Natural killer cell treated with Interleukin-12 subunit alpha and Interleukin-12 subunit beta and Interleukin-15 and Interleukin-18, amount 100 ng/mL, for 72 hours (primary cell): ENCODE results near the gene STPG2. TPM values are rescaled to one million over a fixed set of nuclear protein-coding genes. Genes with fewer than 3 reads are reported as not detected.

Experiments used
- ATAC-seq, 2 donors: fragments of 150-1000 bp; cut with Tn5 transposase in 1 of 2; sonication (Bioruptor Pico), chemical (Tn5 transposase) in 1 of 2; 2 replicates each; pipeline ENCODE4 v1.10.0; 2021
- DNase-seq: peaks from one replicate; pipeline ENCODE4 v3.0.0; 2022; ENCODE audit warnings: low spot score
- H3K27ac Mint-ChIP-seq, 2 donors: 1 replicate in 1 of 2; 2 replicates in 1 of 2; pipeline ENCODE4 v1.8.0; 2022; ENCODE audit warnings: mixed read lengths in 2 of 2, mild to moderate bottlenecking in 1 of 2, moderate library complexity in 1 of 2
- H3K27me3 Mint-ChIP-seq, 2 donors: 1 replicate in 1 of 2; 2 replicates in 1 of 2; pipeline ENCODE4 v1.8.0; 2022; ENCODE audit warnings: mixed read lengths in 2 of 2
- H3K36me3 Mint-ChIP-seq: one replicate; pipeline ENCODE4 v1.8.0; 2022; ENCODE audit warnings: mixed read lengths
- H3K4me1 Mint-ChIP-seq, 2 donors: 1 replicate in 1 of 2; 2 replicates in 1 of 2; pipeline ENCODE4 v1.8.0; 2022; ENCODE audit warnings: low read depth in 2 of 2, mixed read lengths in 2 of 2, mild to moderate bottlenecking in 1 of 2
- H3K4me3 Mint-ChIP-seq: one replicate; pipeline ENCODE4 v1.8.0; 2022; ENCODE audit warnings: mixed read lengths
- H3K9me3 Mint-ChIP-seq: 2 replicates; pipeline ENCODE4 v1.8.0; 2022; ENCODE audit warnings: mixed read lengths
- total RNA-seq, 2 donors: library from RNA; stranded (reverse); gene quantifications; one replicate each; pipeline ENCODE4 v1.2.3, GENCODE V29; 2022

STPG2 gene
- total RNA-seq, 2 donors from 2014 or later, result not detected

DNA sequence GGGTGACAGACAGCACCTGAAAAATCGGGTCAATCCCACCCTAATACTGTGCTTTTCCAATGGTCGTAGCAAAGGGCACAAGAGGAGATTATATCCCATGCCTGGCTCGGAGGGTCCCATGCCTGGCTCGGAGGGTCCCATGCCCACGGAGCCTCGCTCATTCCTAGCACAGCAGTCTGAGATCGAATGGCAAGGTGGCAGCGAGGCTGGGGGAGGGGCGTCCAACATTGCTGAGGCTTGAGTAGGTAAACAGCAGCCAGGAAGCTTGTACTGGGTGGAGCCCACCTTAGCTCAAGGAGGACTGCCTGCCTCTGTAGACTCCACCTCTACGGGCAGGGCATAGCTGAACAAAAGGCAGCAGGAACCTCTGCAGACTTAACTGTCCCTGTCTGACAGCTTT, 365.1 kb downstream of the STPG2 start:
- H3K9me3 Mint-ChIP-seq, result peaks cover 11% of the 10 kb centered on the region
- ATAC-seq (no peak), DNase-seq (no peak)
- H3K27me3 Mint-ChIP-seq, result no peaks in the 10 kb centered on the region
- H3K36me3 Mint-ChIP-seq, result no peaks in the 10 kb centered on the region
- no peaks in the 10 kb centered on the region for H3K4me1 Mint-ChIP-seq
- no peak overlapping the region for H3K4me3 Mint-ChIP-seq
- no peak overlapping the region for H3K27ac Mint-ChIP-seq

DNA sequence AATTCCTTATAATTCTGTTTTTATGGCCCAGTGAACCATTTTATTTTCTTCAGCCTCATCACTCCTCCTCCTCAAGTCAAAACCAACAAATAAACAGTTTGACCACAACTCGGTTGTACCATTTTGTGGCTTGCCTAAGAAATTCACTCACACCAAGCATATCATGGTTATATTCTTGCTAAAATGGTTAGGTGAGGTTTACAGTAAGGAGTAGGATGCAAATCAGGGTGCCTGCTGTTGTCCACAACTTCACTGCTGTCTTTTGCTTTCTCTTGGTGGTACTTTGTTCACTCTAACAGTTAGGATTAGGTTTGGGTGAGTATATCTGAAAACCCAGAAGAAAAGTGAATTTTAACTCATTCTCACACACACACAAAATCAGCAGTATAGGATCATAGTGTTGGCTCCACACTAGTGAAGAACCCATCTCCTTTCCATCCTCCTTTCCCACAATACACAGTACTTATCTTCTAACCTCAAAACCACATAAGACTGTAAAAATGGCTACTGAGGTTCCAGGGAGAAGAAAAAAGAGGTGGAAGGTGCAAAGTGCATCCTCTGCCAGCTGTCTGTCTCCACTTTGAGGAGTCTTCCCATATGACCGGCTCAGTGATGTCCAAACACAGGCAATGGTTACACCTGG, 368.8 kb downstream of the STPG2 start:
- no peak for ATAC-seq
- Mint-ChIP-seq H3K36me3 (no peaks in the 10 kb centered on the region), H3K27me3 (no peaks in the 10 kb centered on the region), H3K27ac (no peak overlapping the region), H3K9me3 (peaks cover 13% of the 10 kb centered on the region), H3K4me1 (no peaks in the 10 kb centered on the region), H3K4me3 (no peak overlapping the region)
- DNase-seq, result no peak

DNA sequence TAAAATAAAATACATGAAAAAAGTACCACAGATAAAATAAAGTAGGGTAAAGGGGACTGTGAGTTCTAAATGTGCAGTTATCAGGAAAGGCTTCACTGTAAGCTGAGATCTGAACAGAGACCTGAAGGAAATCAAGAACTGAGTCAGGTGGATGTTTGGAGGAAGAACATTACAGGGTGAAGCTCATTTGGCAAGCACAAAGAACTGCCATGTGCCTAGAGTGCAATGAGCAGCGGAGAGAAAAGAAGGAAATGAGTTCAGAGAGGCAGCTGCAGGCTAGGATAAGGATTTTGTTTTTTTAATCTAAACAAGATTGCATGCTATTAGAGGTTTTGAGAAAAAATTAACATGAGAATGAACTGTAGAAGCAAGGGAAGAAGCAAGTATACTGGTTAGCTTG, 373.1 kb downstream of the STPG2 start:
- ATAC-seq, result no peak
- H3K4me3 Mint-ChIP-seq, result no peak overlapping the region
- DNase-seq, result no peak
- H3K36me3 Mint-ChIP-seq, result no peaks in the 10 kb centered on the region
- peaks cover 13% of the 10 kb centered on the region for H3K9me3 Mint-ChIP-seq
- H3K4me1 Mint-ChIP-seq, result no peaks in the 10 kb centered on the region
- no peak overlapping the region for H3K27ac Mint-ChIP-seq
- no peaks in the 10 kb centered on the region for H3K27me3 Mint-ChIP-seq

GRCh38 chr4:97762115-97762512, 381.2 kb downstream of the STPG2 start:
- ATAC-seq (no peak), DNase-seq (no peak)
- no peak overlapping the region for H3K27ac Mint-ChIP-seq
- no peak overlapping the region for H3K4me3 Mint-ChIP-seq
- H3K36me3 Mint-ChIP-seq, result peaks cover 3% of the 10 kb centered on the region
- H3K9me3 Mint-ChIP-seq, result peaks cover 18% of the 10 kb centered on the region
- no peaks in the 10 kb centered on the region for H3K27me3 Mint-ChIP-seq
- H3K4me1 Mint-ChIP-seq, result no peaks in the 10 kb centered on the region

DNA sequence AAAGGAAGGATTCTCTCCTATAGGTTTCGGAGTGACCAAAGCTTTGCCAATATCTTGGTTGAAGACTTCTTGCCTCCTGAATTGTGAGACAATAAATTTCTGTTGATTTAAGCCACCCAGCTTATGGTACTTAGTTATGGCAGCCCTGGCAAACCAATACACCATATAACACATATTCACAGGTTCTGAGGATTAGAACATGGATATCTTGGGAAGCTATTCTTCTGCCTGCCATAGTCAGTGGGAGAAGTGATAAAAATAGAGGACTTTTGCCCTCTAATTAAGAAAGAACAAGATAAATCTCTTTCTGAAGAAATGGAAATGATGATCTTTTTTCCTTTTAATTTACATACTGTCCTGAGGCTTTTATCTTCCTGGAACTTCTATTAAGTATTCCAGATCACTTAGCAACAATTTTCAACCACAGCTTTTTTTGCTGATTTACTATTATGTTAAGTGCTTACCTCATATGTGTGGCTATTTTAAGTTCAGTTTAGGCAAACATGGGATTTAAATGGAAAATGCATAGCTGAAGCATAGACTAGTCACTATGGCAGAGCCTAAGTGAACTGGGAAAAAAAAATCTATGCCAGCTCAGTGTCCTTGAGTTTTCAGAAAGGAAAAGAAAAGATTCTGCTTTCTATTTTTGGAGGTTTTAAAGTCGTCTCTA, 381.7 kb downstream of the STPG2 start:
- peaks cover 23% of the 10 kb centered on the region for H3K9me3 Mint-ChIP-seq
- H3K27me3 Mint-ChIP-seq, result no peaks in the 10 kb centered on the region
- no peak overlapping the region for H3K27ac Mint-ChIP-seq
- H3K36me3 Mint-ChIP-seq, result peaks cover 4% of the 10 kb centered on the region
- H3K4me3 Mint-ChIP-seq, result no peak overlapping the region
- DNase-seq, result no peak
- no peaks in the 10 kb centered on the region for H3K4me1 Mint-ChIP-seq
- no peak for ATAC-seq

DNA sequence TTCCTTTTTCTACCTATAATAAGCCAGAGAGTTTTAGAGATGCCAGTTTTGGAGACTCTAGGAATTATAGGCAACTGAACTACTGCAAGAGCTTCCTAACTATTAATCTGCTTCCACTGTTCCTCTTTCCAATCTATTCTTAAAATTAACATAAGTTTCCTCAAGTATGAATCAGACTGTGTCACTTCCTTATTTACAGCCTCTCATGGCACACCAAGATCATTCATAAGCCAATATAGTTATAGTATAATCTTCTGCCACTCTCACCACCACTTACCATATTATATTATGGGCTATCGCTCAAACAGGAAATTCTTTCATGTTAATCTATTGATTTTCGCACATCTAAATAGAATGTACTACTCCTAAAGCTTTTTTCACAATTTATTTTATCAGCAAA, 383.5 kb downstream of the STPG2 start:
- H3K27me3 Mint-ChIP-seq, result no peaks in the 10 kb centered on the region
- peaks cover 4% of the 10 kb centered on the region for H3K36me3 Mint-ChIP-seq
- no peak for DNase-seq
- H3K4me1 Mint-ChIP-seq, result no peaks in the 10 kb centered on the region
- H3K9me3 Mint-ChIP-seq, result peaks cover 23% of the 10 kb centered on the region
- no peak overlapping the region for H3K27ac Mint-ChIP-seq
- no peak for ATAC-seq
- H3K4me3 Mint-ChIP-seq, result no peak overlapping the region

DNA sequence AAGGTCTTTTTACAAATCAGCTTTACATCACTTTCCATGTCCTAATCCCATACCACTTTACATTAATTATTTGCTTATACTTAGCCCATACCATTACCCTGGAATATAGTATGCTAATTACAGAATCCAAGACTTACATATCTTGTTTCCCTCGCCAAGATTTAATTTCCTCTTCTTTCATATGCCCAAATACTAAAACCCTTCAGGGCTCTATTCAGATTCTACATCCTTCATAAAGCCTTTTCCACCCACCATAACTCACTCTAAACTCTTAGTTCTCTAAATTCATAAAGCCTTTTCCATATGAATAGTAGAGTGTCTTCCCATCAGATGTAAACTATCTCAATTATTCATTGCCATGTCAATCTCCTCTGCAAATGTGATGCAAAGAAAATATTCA, 390.7 kb downstream of the STPG2 start:
- peaks cover 22% of the 10 kb centered on the region for H3K9me3 Mint-ChIP-seq
- no peak overlapping the region for H3K4me3 Mint-ChIP-seq
- H3K27me3 Mint-ChIP-seq, result no peaks in the 10 kb centered on the region
- ATAC-seq, result no peak
- H3K36me3 Mint-ChIP-seq, result peaks cover 4% of the 10 kb centered on the region
- no peak overlapping the region for H3K27ac Mint-ChIP-seq
- no peak for DNase-seq
- no peaks in the 10 kb centered on the region for H3K4me1 Mint-ChIP-seq

DNA sequence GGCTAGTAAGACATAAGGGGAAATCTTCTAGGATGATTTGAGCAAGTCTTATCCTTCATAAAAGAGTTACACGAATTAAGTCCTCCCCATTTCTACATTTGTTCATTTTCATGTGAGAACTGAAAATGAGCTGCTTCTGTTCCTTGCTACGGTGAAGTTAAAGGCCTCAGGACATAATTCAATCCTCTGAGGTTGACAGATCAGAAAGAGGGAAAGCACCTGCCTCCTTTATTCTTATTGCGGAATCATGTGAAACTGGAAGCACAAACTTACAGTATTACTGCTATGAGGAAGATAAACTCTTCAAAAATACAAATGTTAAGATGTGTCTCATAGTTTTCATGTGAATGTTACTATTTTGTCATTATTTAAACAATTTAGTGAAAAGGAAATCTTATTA, 395.3 kb downstream of the STPG2 start:
- H3K27me3 Mint-ChIP-seq, result no peaks in the 10 kb centered on the region
- ATAC-seq (no peak), DNase-seq (no peak)
- no peak overlapping the region for H3K4me3 Mint-ChIP-seq
- no peak overlapping the region for H3K27ac Mint-ChIP-seq
- no peaks in the 10 kb centered on the region for H3K36me3 Mint-ChIP-seq
- peaks cover 10% of the 10 kb centered on the region for H3K9me3 Mint-ChIP-seq
- H3K4me1 Mint-ChIP-seq, result no peaks in the 10 kb centered on the region

DNA sequence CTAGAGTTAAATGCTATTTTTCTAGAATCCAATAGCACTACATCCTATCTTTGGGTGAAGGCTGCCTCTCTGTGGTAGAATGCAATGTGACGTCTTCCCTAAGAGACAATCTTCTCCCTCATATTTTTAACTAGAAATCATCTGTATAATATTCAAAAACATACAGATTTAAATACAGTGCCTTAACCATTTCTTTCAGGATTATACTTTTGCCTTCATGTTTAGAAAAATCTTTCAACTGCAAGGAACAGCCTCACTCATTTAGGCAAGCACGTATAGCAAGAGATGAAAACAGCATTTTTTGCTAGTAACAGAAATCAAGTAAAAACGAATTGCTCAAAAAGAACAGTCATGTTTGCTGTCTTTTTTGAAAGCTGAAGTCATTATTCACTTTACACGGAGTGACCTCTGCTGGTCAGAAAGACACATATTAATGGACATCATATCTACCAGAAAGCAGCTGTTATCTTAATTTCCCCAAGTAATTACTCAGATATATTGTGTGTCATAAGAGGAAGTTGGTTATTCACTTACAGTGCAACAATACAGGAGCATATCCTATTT, 422.3 kb downstream of the STPG2 start:
- Mint-ChIP-seq H3K4me1 (no peaks in the 10 kb centered on the region), H3K27ac (no peak overlapping the region), H3K36me3 (no peaks in the 10 kb centered on the region), H3K27me3 (no peaks in the 10 kb centered on the region), H3K4me3 (no peak overlapping the region), H3K9me3 (peaks cover 3% of the 10 kb centered on the region)
- ATAC-seq (no peak), DNase-seq (no peak)

DNA sequence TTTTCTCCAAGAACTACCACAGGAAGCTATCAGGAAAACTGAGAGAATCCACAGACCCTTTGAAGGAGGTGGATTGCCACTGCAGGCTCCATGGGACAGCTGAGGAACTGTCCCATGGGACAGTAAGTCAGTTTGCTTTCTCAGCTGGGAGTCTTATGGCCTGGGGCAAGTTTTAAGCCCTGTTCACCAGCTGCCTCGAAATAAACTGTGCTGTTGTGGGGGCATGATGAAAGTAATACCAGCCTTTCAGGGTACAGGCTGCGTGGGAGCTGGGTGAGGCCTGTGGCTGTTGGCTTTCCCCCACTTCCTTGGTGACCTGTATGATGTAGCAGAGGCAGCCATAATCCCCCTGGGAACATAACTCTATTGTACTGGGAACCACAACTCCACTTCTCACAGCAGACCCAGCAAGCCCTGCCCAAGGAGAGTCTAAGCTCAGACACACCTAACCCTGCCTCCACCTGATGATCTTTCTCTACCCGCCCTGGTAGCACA, 452.1 kb downstream of the STPG2 start:
- Mint-ChIP-seq H3K27me3 (no peaks in the 10 kb centered on the region), H3K4me3 (no peak overlapping the region), H3K4me1 (no peaks in the 10 kb centered on the region), H3K9me3 (peaks cover 14% of the 10 kb centered on the region), H3K27ac (no peak overlapping the region), H3K36me3 (peaks cover 21% of the 10 kb centered on the region)
- ATAC-seq, result no peak
- no peak for DNase-seq

- DNase-seq, result no peak
- Mint-ChIP-seq H3K4me1 (no peaks in the 10 kb centered on the region), H3K27me3 (no peaks in the 10 kb centered on the region), H3K36me3 (peaks cover 4% of the 10 kb centered on the region), H3K9me3 (peaks cover 19% of the 10 kb centered on the region), H3K4me3 (no peak overlapping the region), H3K27ac (no peak overlapping the region)
- no peak for ATAC-seq
These were observed 472.5 kb downstream of the STPG2 start for GRCh38 chr4:97670703-97671269.

DNA sequence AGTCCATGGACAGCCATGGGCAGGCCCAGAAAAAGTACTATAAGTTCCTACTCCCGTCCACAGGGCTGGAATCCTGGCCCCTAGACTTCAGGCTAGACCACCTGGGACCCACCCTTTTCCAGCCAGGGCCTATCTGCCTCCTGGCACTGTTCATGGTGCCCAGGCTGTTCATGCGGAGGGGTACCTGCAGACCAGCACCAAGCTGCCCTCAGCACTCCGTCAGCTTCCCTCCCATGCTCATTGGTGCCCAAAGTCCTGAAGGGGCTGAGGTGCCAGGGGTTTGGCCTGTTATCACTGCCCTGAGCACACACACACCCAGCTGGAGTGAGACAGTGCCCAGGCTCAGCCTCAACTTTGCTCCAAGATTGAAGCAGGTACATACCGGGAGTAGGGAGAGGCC, 477.7 kb downstream of the STPG2 start:
- Mint-ChIP-seq H3K36me3 (peaks cover 4% of the 10 kb centered on the region), H3K4me3 (no peak overlapping the region), H3K9me3 (peaks cover 12% of the 10 kb centered on the region), H3K27me3 (no peaks in the 10 kb centered on the region), H3K4me1 (no peaks in the 10 kb centered on the region), H3K27ac (no peak overlapping the region)
- ATAC-seq, result no peak
- no peak for DNase-seq

GRCh38 chr4:97664741-97665140, 478.5 kb downstream of the STPG2 start:
- DNase-seq (no peak), ATAC-seq (no peak)
- Mint-ChIP-seq H3K4me1 (no peaks in the 10 kb centered on the region), H3K36me3 (peaks cover 4% of the 10 kb centered on the region), H3K27me3 (no peaks in the 10 kb centered on the region), H3K27ac (no peak overlapping the region), H3K9me3 (peaks cover 11% of the 10 kb centered on the region), H3K4me3 (no peak overlapping the region)

DNA sequence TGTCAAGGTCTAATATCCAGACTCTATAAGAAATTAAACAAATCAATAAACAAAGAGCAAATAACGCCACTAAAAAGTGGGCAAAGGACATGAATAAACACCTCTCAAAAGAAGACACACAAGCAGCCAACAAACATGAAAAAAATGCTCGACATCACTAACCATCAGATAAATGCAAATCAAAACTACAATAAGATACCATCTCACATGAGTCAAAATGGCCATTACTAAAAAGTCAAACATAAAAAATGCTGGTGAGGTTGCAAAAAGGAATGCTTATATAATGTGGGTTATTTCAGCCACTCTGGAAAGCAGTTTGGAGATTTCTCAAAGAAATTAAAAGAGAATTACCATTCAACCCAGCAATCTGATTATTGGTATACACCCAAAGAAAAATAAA, 481.1 kb downstream of the STPG2 start:
- Mint-ChIP-seq H3K27ac (no peak overlapping the region), H3K27me3 (no peaks in the 10 kb centered on the region), H3K36me3 (no peaks in the 10 kb centered on the region), H3K4me1 (no peaks in the 10 kb centered on the region), H3K9me3 (peaks cover 6% of the 10 kb centered on the region), H3K4me3 (no peak overlapping the region)
- DNase-seq, result no peak
- no peak for ATAC-seq
